Ishikawa (cell line): ENCODE results near the gene SDK1.

ENCODE experiments used
- CEBPB ChIP-seq: IDR thresholded peaks from 2 replicates; pipeline ENCODE4 v1.6.1; 2012
- CREB1 ChIP-seq: IDR thresholded peaks from 2 replicates; pipeline ENCODE4 v1.6.1; 2012; ENCODE audit warnings: low read depth
- EGR1 ChIP-seq: IDR thresholded peaks from 2 replicates; pipeline ENCODE4 v1.6.1; 2012
- EP300 ChIP-seq: IDR thresholded peaks from 2 replicates; pipeline ENCODE4 v1.6.1; 2012; ENCODE audit warnings: borderline replicate concordance
- FOXM1 ChIP-seq: IDR thresholded peaks from 2 replicates; pipeline ENCODE4 v1.6.1; 2012; ENCODE audit warnings: low read depth, borderline replicate concordance
- NFIC ChIP-seq: IDR thresholded peaks from 2 replicates; pipeline ENCODE4 v1.6.1; 2012
- RAD21 ChIP-seq: IDR thresholded peaks from 2 replicates; pipeline ENCODE4 v1.6.1; 2012; ENCODE audit warnings: low read depth
- TAF1 ChIP-seq: IDR thresholded peaks from 2 replicates; pipeline ENCODE4 v1.6.1; 2012; ENCODE audit warnings: low read depth, mild to moderate bottlenecking
- TCF12 ChIP-seq: IDR thresholded peaks from 2 replicates; pipeline ENCODE4 v1.6.1; 2012; ENCODE audit warnings: low read depth
- TEAD4 ChIP-seq: IDR thresholded peaks from 2 replicates; pipeline ENCODE4 v1.6.1; 2012
- YY1 ChIP-seq: IDR thresholded peaks from 2 replicates; pipeline ENCODE4 v1.6.1; 2012; ENCODE audit warnings: low read depth
- ZBTB7A ChIP-seq: IDR thresholded peaks from 2 replicates; pipeline ENCODE4 v1.6.1; 2012; ENCODE audit warnings: low read depth
- TF ChIP-seq, protein P1 (sequence below): IDR thresholded peaks from 2 replicates; pipeline ENCODE4 v1.6.1; 2012
- TF ChIP-seq, protein P2 (sequence below): IDR thresholded peaks from 2 replicates; pipeline ENCODE4 v1.6.1; 2012; ENCODE audit warnings: low read depth, mild to moderate bottlenecking
- TF ChIP-seq, protein P3 (sequence below): IDR thresholded peaks from 2 replicates; pipeline ENCODE4 v1.6.1; 2012

SDK1 gene

DNA sequence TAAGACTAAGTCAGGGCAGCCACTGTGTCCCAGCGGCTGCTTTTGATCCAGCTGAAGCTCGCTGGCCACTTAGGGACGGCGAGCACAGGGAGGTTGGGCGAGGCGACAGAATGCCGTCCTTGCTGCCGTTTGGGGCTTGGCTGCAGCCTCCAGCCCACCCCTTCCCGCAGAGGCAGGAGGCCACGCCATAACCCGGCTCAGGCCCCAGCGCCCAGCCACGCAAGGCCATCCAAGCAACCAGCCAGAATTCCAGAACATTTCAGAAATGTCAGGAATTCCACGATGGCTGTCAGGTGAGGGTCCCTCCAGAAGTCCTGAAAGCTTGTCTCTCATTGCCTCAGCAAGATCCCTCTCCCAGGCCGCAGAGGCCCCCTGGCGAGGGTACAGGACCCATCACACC lies 901.9 kb downstream of the SDK1 start:
- TF ChIP-seq YY1 (no peak), ZBTB7A (no peak), EGR1 (no peak), RAD21 (no peak), TCF12 (no peak), EP300 (no peak), TEAD4 (no peak), CREB1 (no peak), FOXM1 (no peak), TAF1 (no peak), NFIC (no peak), CEBPB (no peak)
- TF ChIP-seq, protein P1, sequence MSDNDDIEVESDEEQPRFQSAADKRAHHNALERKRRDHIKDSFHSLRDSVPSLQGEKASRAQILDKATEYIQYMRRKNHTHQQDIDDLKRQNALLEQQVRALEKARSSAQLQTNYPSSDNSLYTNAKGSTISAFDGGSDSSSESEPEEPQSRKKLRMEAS, result no peak
- TF ChIP-seq, protein P2, sequence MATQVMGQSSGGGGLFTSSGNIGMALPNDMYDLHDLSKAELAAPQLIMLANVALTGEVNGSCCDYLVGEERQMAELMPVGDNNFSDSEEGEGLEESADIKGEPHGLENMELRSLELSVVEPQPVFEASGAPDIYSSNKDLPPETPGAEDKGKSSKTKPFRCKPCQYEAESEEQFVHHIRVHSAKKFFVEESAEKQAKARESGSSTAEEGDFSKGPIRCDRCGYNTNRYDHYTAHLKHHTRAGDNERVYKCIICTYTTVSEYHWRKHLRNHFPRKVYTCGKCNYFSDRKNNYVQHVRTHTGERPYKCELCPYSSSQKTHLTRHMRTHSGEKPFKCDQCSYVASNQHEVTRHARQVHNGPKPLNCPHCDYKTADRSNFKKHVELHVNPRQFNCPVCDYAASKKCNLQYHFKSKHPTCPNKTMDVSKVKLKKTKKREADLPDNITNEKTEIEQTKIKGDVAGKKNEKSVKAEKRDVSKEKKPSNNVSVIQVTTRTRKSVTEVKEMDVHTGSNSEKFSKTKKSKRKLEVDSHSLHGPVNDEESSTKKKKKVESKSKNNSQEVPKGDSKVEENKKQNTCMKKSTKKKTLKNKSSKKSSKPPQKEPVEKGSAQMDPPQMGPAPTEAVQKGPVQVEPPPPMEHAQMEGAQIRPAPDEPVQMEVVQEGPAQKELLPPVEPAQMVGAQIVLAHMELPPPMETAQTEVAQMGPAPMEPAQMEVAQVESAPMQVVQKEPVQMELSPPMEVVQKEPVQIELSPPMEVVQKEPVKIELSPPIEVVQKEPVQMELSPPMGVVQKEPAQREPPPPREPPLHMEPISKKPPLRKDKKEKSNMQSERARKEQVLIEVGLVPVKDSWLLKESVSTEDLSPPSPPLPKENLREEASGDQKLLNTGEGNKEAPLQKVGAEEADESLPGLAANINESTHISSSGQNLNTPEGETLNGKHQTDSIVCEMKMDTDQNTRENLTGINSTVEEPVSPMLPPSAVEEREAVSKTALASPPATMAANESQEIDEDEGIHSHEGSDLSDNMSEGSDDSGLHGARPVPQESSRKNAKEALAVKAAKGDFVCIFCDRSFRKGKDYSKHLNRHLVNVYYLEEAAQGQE, result no peak
- TF ChIP-seq, protein P3, sequence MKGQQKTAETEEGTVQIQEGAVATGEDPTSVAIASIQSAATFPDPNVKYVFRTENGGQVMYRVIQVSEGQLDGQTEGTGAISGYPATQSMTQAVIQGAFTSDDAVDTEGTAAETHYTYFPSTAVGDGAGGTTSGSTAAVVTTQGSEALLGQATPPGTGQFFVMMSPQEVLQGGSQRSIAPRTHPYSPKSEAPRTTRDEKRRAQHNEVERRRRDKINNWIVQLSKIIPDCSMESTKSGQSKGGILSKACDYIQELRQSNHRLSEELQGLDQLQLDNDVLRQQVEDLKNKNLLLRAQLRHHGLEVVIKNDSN, result no peak

DNA sequence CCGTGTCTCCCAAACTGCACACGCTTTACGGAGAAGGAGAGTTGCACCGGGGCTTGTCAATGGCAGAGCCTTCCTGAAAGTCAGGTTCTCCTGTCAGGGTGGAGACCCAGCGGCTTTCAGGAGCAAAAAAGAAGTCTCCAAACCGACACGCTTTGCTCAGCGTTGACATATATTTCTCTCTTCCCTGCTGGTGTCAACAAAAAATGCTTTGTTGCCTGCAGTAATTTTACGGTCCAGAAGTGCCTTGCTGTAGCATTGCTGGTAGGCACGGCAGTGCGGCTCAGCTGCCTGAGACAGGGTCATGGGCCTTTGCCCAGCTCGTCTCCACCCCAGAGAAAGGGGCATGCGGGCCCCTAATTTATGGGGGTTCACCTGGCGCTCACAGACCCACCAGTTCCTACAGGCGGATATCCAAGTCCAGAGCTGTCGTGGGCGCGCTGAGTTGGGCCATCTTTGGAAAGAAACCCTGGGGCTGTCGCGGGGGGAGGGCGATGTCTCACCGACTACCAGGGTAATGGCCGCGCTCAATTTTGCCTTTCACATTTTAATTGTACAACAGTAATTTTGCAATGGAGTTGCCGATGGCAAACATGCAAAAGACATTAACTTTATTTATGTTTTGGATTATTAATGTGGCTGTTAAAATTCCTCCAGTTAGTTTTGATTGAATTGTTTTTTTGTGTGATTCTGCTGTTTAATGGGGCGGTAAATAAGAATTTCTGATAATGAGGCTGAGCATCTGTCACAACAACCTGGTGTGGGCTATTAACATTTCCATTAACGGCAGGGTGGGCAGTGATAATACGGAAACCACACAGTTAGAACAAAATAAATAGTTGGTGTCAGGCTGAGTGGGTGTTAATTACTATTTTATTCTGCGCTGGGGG lies 902.8 kb downstream of the SDK1 start:
- no peak for TF ChIP-seq EP300
- no peak for TF ChIP-seq FOXM1
- no peak for TF ChIP-seq TCF12
- no peak for TF ChIP-seq NFIC
- no peak for TF ChIP-seq CEBPB
- no peak for TF ChIP-seq CREB1
- no peak for TF ChIP-seq EGR1
- TF ChIP-seq TAF1, result no peak
- TF ChIP-seq, protein P3, result no peak
- TF ChIP-seq, protein P2, result no peak
- no peak for TF ChIP-seq ZBTB7A

DNA sequence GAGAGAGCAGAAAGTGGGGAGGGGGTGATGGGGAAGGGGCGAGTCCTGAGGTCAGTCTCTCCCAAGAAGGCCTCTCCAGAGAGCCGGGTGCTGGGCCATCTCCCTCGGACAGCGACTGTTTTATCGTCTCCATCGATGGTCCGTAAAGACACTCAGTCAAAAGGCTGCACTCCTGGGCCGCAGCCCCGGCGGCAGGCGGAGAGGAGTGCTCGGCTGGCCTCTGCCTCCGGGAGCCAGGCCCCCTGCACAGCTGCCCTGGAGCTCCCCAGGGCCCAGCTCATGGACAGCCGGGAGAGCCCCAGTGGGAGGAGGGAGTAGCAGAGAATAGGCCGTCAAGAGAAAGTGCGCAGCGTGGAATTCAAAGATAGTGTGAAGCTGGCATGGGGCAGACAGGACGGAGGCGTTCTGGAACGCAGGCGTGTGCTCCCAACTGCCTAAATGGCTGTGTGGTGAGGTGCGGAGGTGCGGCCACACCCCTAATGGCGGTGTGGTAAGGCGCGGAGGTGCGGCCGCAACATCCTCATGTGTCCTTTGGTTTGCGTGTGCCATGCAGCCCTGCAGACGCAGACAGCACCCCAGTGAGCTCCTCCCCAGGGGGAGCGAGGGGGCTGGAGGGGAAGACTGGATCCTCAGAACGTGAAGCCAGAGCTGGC lies 903.6 kb downstream of the SDK1 start:
- TF ChIP-seq, protein P1, result no peak
- no peak for TF ChIP-seq EGR1
- no peak for TF ChIP-seq RAD21
- TF ChIP-seq, protein P3, result no peak
- TF ChIP-seq, protein P2, result no peak
- TF ChIP-seq CEBPB, result no peak
- no peak for TF ChIP-seq YY1
- no peak for TF ChIP-seq CREB1
- TF ChIP-seq ZBTB7A, result no peak
- TF ChIP-seq TAF1, result no peak
- TF ChIP-seq TCF12, result no peak
- TF ChIP-seq EP300, result no peak
- no peak for TF ChIP-seq FOXM1
- TF ChIP-seq NFIC, result no peak
- TF ChIP-seq TEAD4, result no peak
